Stimulated activated CD8-positive, alpha-beta memory T cell treated with anti-CD3 and anti-CD28 coated beads, Interleukin-12 subunit alpha, Interleukin-12 subunit beta, amount 100 ng/mL, for 24 hours (primary cell): ENCODE measurements around the gene TTC1.
"Not testable (repeated sequence)": the region's sequence is repeated elsewhere in the genome, so short reads cannot be mapped to it uniquely, and the experiment has no call there.

Experiments
- DNase-seq: peaks from one replicate; pipeline ENCODE4 v3.0.0-alpha.2; 2020; ENCODE audit errors: extremely low read depth

Gene TTC1

GRCh38 chr5:160008877-160009590 is at the start of gene TTC1:
TSS of gene TTC1 (plus strand) at chr5:160009139. CDS start at chr5:160010529, 1,390 bp downstream.
- peak; percentile 81 for DNase-seq

- DNase-seq: no peak
Measured at GRCh38 chr5:159961176-159962160, 47.5 kb upstream of the TTC1 start.

GRCh38 chr5:159962214-159962613 is 46.7 kb upstream of the TTC1 start:
- no peak for DNase-seq

- DNase-seq: no peak
Measured at GRCh38 chr5:159963935-159964334, 45.0 kb upstream of the TTC1 start.

- no peak for DNase-seq
Measured at GRCh38 chr5:159965031-159965837, 43.7 kb upstream of the TTC1 start.

- not testable (repeated sequence) for DNase-seq
Measured at GRCh38 chr5:159965838-159966128, 43.2 kb upstream of the TTC1 start.

GRCh38 chr5:159969966-159970365 is 39.0 kb upstream of the TTC1 start:
- DNase-seq: no peak

GRCh38 chr5:159971038-159971437 is 37.9 kb upstream of the TTC1 start:
- DNase-seq: no peak

GRCh38 chr5:159971514-159971913 is 37.4 kb upstream of the TTC1 start:
- DNase-seq: no peak

GRCh38 chr5:159971931-159972461 is 36.9 kb upstream of the TTC1 start:
- no peak for DNase-seq

GRCh38 chr5:159972538-159973362 is 36.2 kb upstream of the TTC1 start:
- no peak for DNase-seq

GRCh38 chr5:159975462-159976019 is 33.4 kb upstream of the TTC1 start:
- DNase-seq: no peak

- no peak for DNase-seq
Measured at GRCh38 chr5:159976921-159977320, 32.0 kb upstream of the TTC1 start.

- no peak for DNase-seq
Measured at GRCh38 chr5:159978358-159978757, 30.6 kb upstream of the TTC1 start.

GRCh38 chr5:159982421-159983173 is 26.3 kb upstream of the TTC1 start:
- DNase-seq: no peak

GRCh38 chr5:159987031-159987674 is 21.8 kb upstream of the TTC1 start:
- peak; percentile 39 for DNase-seq

- DNase-seq: no peak
Measured at GRCh38 chr5:159990506-159990905, 18.4 kb upstream of the TTC1 start.

GRCh38 chr5:159992566-159992965 is 16.4 kb upstream of the TTC1 start:
- no peak for DNase-seq

- DNase-seq: no peak
Measured at GRCh38 chr5:159993194-159993593, 15.7 kb upstream of the TTC1 start.
